ENCODE data around the gene TSPAN1. TPM values are rescaled to one million over a fixed set of nuclear protein-coding genes. Genes with fewer than 3 reads are reported as not detected.

Gene TSPAN1
- total and polyA plus RNA-seq, 2 experiments from 2014 or later: 32.1 to 69.5 TPM

GRCh38 chr1:46194641-46195193 lies 19.8 kb downstream of the TSPAN1 start:
- Histone ChIP-seq H3K79me2 (peaks cover 11% of the 10 kb centered on the region), H3K4me1 (ENCODE audit: insufficient read depth) (peaks cover 12% of the 10 kb centered on the region), H3K4me2 (no peak overlapping the region), H2AFZ (no peak overlapping the region), H3K9me3 (ENCODE audit: low read depth) (no peaks in the 10 kb centered on the region), H3K36me3 (replicated peaks; ENCODE audit: insufficient read depth, low read depth) (no peaks in the 10 kb centered on the region), H4K20me1 (ENCODE audit: insufficient read depth, poor library complexity, severe bottlenecking) (no peaks in the 10 kb centered on the region), H3K27me3 (no peaks in the 10 kb centered on the region), H3K4me3 (no peak overlapping the region), H3K27ac (no peak overlapping the region), H3K9me2 (replicated peaks; ENCODE audit: insufficient read depth) (no peaks in the 10 kb centered on the region)
- DNase-seq (ENCODE audit: low spot score): peak; percentile 6
- no peak for TF ChIP-seq EZH2 (IDR thresholded peaks at IDR 0.05; ENCODE audit: borderline replicate concordance)
- TF ChIP-seq EZH2phosphoT487 (IDR thresholded peaks at IDR 0.05; ENCODE audit: low read depth, severe bottlenecking, unreplicated experiment): no peak
- TF ChIP-seq, protein P1, sequence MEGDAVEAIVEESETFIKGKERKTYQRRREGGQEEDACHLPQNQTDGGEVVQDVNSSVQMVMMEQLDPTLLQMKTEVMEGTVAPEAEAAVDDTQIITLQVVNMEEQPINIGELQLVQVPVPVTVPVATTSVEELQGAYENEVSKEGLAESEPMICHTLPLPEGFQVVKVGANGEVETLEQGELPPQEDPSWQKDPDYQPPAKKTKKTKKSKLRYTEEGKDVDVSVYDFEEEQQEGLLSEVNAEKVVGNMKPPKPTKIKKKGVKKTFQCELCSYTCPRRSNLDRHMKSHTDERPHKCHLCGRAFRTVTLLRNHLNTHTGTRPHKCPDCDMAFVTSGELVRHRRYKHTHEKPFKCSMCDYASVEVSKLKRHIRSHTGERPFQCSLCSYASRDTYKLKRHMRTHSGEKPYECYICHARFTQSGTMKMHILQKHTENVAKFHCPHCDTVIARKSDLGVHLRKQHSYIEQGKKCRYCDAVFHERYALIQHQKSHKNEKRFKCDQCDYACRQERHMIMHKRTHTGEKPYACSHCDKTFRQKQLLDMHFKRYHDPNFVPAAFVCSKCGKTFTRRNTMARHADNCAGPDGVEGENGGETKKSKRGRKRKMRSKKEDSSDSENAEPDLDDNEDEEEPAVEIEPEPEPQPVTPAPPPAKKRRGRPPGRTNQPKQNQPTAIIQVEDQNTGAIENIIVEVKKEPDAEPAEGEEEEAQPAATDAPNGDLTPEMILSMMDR (IDR thresholded peaks at IDR 0.05; ENCODE audit: poor library complexity): no peak
- 89% methylated on average over 5 of the region's 5 CpGs for WGBS (ENCODE audit: low lambda C conversion rate, missing lambda C conversion rate)

DNA sequence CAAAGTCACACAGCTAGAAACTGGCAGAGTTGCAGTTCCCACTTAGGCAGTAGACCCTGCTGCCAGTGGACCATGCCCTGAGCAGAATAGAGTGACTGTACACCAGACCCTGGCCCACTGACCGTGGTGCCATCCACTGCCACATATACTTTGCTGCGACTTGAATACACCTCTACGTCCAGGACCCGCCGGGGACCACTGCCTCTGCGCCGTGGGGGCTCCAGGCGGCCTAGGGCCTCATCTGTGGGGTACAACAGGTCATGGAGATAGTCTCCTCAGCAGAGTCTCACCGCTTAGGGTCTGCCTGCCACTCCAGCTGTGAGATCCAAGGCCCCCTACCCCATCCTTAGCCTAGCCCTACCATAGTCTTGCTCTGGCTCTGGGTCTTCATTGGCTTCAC lies 21.7 kb downstream of the TSPAN1 start:
- no peaks in the 10 kb centered on the region for H4K20me1 ChIP-seq (ENCODE audit: insufficient read depth, poor library complexity, severe bottlenecking)
- TF ChIP-seq, protein P1 (IDR thresholded peaks at IDR 0.05; ENCODE audit: poor library complexity): no peak
- TF ChIP-seq EZH2phosphoT487 (IDR thresholded peaks at IDR 0.05; ENCODE audit: low read depth, severe bottlenecking, unreplicated experiment) (no peak), EZH2 (IDR thresholded peaks at IDR 0.05; ENCODE audit: borderline replicate concordance) (no peak)
- H3K4me3 ChIP-seq: no peak overlapping the region
- H3K4me1 ChIP-seq (ENCODE audit: insufficient read depth): peaks cover 12% of the 10 kb centered on the region
- H3K4me2 ChIP-seq: peak overlapping the region; percentile 100
- no peak overlapping the region for H3K27ac ChIP-seq
- no peaks in the 10 kb centered on the region for H3K27me3 ChIP-seq
- no peaks in the 10 kb centered on the region for H3K36me3 ChIP-seq (replicated peaks; ENCODE audit: insufficient read depth, low read depth)
- H3K79me2 ChIP-seq: peaks cover 11% of the 10 kb centered on the region
- H3K9me3 ChIP-seq (ENCODE audit: low read depth): no peaks in the 10 kb centered on the region
- over 99% methylated on average over 9 of the region's 9 CpGs for WGBS (ENCODE audit: low lambda C conversion rate, missing lambda C conversion rate)
- H2AFZ ChIP-seq: no peak overlapping the region
- H3K9me2 ChIP-seq (replicated peaks; ENCODE audit: insufficient read depth): no peaks in the 10 kb centered on the region
- no peak for DNase-seq (ENCODE audit: low spot score)

DNA sequence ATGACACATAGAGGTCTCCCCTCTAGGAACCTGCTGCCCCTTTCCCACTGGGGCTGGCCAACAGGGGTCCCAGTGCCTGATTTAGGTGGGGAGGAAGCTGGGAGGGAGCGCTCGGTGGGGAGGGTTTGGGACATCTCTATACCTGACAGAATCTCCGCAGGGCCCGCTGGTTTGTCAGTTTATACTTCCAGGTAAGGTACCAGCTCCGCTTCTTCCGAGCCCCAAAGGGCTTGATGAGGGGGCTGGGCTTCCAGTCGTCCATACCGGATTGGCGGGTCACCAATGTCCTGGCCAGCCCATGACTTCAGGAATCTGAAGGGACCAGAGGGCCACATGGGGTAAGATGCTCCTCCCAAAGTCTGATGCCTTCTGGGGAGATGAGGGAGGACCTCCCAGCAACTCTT lies 22.7 kb downstream of the TSPAN1 start:
- Histone ChIP-seq H3K36me3 (replicated peaks; ENCODE audit: insufficient read depth, low read depth) (no peaks in the 10 kb centered on the region), H3K27ac (peak overlapping the region; percentile 94), H3K9me2 (replicated peaks; ENCODE audit: insufficient read depth) (no peaks in the 10 kb centered on the region), H3K9me3 (ENCODE audit: low read depth) (no peaks in the 10 kb centered on the region), H3K4me2 (peak overlapping the region; percentile 100), H4K20me1 (ENCODE audit: insufficient read depth, poor library complexity, severe bottlenecking) (no peaks in the 10 kb centered on the region), H3K4me1 (ENCODE audit: insufficient read depth) (peaks cover 12% of the 10 kb centered on the region), H3K4me3 (peak overlapping the region; percentile 99), H2AFZ (peak overlapping the region; percentile 96), H3K27me3 (no peaks in the 10 kb centered on the region), H3K79me2 (peaks cover 11% of the 10 kb centered on the region)
- no peak for DNase-seq (ENCODE audit: low spot score)
- TF ChIP-seq EZH2 (IDR thresholded peaks at IDR 0.05; ENCODE audit: borderline replicate concordance): no peak
- TF ChIP-seq, protein P1 (IDR thresholded peaks at IDR 0.05; ENCODE audit: poor library complexity): no peak
- no peak for TF ChIP-seq EZH2phosphoT487 (IDR thresholded peaks at IDR 0.05; ENCODE audit: low read depth, severe bottlenecking, unreplicated experiment)
- WGBS (ENCODE audit: low lambda C conversion rate, missing lambda C conversion rate): 67% methylated on average over 9 of the region's 9 CpGs
